HG03064 (cell line): ENCODE results near the gene ANXA2.
"Not testable (repeated sequence)": the region's sequence is repeated elsewhere in the genome, so short reads cannot be mapped to it uniquely, and the experiment has no call there.

ENCODE experiments used
- ATAC-seq: cut with Tn5 transposase; IDR thresholded peaks from one replicate; pipeline ENCODE4 v1.9.1; 2021; ENCODE audit warnings: low read depth; ENCODE audit not compliant: unreplicated experiment

ANXA2 gene

GRCh38 chr15:60372227-60372626 is 25.6 kb downstream of the ANXA2 start:
- ATAC-seq: no peak

- no peak for ATAC-seq
Observed at GRCh38 chr15:60371175-60372051, 26.4 kb downstream of the ANXA2 start.

GRCh38 chr15:60370869-60371136 is 27.0 kb downstream of the ANXA2 start:
- no peak for ATAC-seq

- no peak for ATAC-seq
Observed at GRCh38 chr15:60370105-60370868, 27.5 kb downstream of the ANXA2 start.

GRCh38 chr15:60369696-60370095 is 28.1 kb downstream of the ANXA2 start:
- ATAC-seq: no peak

- ATAC-seq: no peak
Observed at GRCh38 chr15:60364612-60364924, 33.2 kb downstream of the ANXA2 start.

GRCh38 chr15:60363903-60364611 is 33.7 kb downstream of the ANXA2 start:
- ATAC-seq: no peak

- no peak for ATAC-seq
Observed at GRCh38 chr15:60363087-60363549, 34.7 kb downstream of the ANXA2 start.

- ATAC-seq: no peak
Observed at GRCh38 chr15:60362321-60363086, 35.3 kb downstream of the ANXA2 start.

- not testable (repeated sequence) for ATAC-seq
Observed at GRCh38 chr15:60359738-60360137, 38.0 kb downstream of the ANXA2 start.

GRCh38 chr15:60358935-60359682 is 38.7 kb downstream of the ANXA2 start:
- no peak for ATAC-seq

GRCh38 chr15:60356832-60357231 is 41.0 kb downstream of the ANXA2 start:
- ATAC-seq: no peak

- no peak for ATAC-seq
Observed at GRCh38 chr15:60355148-60355857, 42.5 kb downstream of the ANXA2 start.

GRCh38 chr15:60353245-60353920 is 44.4 kb downstream of the ANXA2 start:
- ATAC-seq: no peak

GRCh38 chr15:60352525-60352924 is 45.3 kb downstream of the ANXA2 start:
- no peak for ATAC-seq

GRCh38 chr15:60351066-60351465 is 46.7 kb downstream of the ANXA2 start:
- ATAC-seq: no peak

GRCh38 chr15:60350108-60350507 is 47.7 kb downstream of the ANXA2 start:
- ATAC-seq: no peak

GRCh38 chr15:60349589-60349988 is 48.2 kb downstream of the ANXA2 start:
- ATAC-seq: no peak
